H1 (cell line): Measurements from ENCODE around the gene PILRB. TPM values are rescaled to one million over a fixed set of nuclear protein-coding genes. Genes with fewer than 3 reads are reported as not detected.

ENCODE experiments used
- RFX5 ChIP-seq: IDR thresholded peaks from 2 replicates; pipeline ENCODE4 v1.6.1; 2011; ENCODE audit warnings: low read depth, low read length, improper control_type of control experiment, borderline replicate concordance
- polyA plus RNA-seq, 7 experiments: library from polyadenylated mRNA; depleted of rRNA in 3 of 7; stranded (reverse) in 5 of 7; unstranded in 2 of 7; fragments of >200 nt in 5 of 7; fragments of 200-250 nt in 2 of 7; gene quantifications; 1 replicate in 5 of 7; 2 replicates in 1 of 7; 4 replicates in 1 of 7; pipeline versions ENCODE4 v1.2.1 to v1.2.3, GENCODE V29; 2011 to 2013; ENCODE audit warnings: missing spikeins in 2 of 7, mixed read lengths in 2 of 7
- total RNA-seq: library from RNA; stranded (reverse); fragmentation: NEBNext Ultra II Directional; extraction: Animal tissue kit (Norgen Biotek cat#: 25700); gene quantifications from 2 replicates; pipeline ENCODE4 v1.2.1, GENCODE V29; 2021

The PILRB gene
- total and polyA plus RNA-seq, 2 of the 8 experiments (the other 6 are each of a cell fraction or from before 2014, with no cell fraction given), result 32.2 to 49.9 TPM

GRCh38 chr7:100371561-100372171, 13.7 kb downstream of the PILRB start (continued):
- TF ChIP-seq RFX5, result no peak
- TF ChIP-seq, all 59 proteins: peak for 0
